ENCODE results near the gene ATXN10.

The ATXN10 gene

GRCh38 chr22:45872659-45873263 is 201.1 kb downstream of the ATXN10 start:
- Histone ChIP-seq H3K9ac (ENCODE audit: low read length) (no peak overlapping the region), H3K27me3 (ENCODE audit: low read length) (no peaks in the 10 kb centered on the region)
- TF ChIP-seq, protein P1, sequence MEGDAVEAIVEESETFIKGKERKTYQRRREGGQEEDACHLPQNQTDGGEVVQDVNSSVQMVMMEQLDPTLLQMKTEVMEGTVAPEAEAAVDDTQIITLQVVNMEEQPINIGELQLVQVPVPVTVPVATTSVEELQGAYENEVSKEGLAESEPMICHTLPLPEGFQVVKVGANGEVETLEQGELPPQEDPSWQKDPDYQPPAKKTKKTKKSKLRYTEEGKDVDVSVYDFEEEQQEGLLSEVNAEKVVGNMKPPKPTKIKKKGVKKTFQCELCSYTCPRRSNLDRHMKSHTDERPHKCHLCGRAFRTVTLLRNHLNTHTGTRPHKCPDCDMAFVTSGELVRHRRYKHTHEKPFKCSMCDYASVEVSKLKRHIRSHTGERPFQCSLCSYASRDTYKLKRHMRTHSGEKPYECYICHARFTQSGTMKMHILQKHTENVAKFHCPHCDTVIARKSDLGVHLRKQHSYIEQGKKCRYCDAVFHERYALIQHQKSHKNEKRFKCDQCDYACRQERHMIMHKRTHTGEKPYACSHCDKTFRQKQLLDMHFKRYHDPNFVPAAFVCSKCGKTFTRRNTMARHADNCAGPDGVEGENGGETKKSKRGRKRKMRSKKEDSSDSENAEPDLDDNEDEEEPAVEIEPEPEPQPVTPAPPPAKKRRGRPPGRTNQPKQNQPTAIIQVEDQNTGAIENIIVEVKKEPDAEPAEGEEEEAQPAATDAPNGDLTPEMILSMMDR (IDR thresholded peaks at IDR 0.05; ENCODE audit: insufficient read depth, low read length, poor library complexity, severe bottlenecking), result no peak
- TF ChIP-seq EZH2phosphoT487 (conservative IDR thresholded peaks at IDR 0.05; ENCODE audit: low read length), result no peak

GRCh38 chr22:45876136-45877035 is 204.8 kb downstream of the ATXN10 start:
- no peaks in the 10 kb centered on the region for H4K20me1 ChIP-seq (ENCODE audit: low read depth, low read length)
- no peak overlapping the region for H3K4me2 ChIP-seq (ENCODE audit: low read depth, low read length, poor library complexity, severe bottlenecking)
- H3K27me3 ChIP-seq (ENCODE audit: low read length), result no peaks in the 10 kb centered on the region

More at GRCh38 chr22:45872659-45873263, 201.1 kb downstream of the ATXN10 start:
- Histone ChIP-seq H4K20me1 (ENCODE audit: low read depth, low read length) (no peaks in the 10 kb centered on the region), H3K27ac (ENCODE audit: low read depth, low read length) (no peak overlapping the region), H3K9me3 (ENCODE audit: insufficient read depth, low read length) (no peaks in the 10 kb centered on the region), H3K9me2 (replicated peaks; ENCODE audit: insufficient read depth, low read length) (no peaks in the 10 kb centered on the region), H3K36me3 (ENCODE audit: low read length) (no peaks in the 10 kb centered on the region; the same call in 1 of the 2 replicates), H3F3A (ENCODE audit: insufficient read depth) (no peaks in the 10 kb centered on the region), H3K4me3 (ENCODE audit: insufficient read depth, low read length, poor library complexity, severe bottlenecking) (no peak overlapping the region), H3K4me2 (ENCODE audit: low read depth, low read length, poor library complexity, severe bottlenecking) (no peak overlapping the region), H2AFZ (ENCODE audit: low read depth, low read length, severe bottlenecking) (no peak overlapping the region), H3K79me2 (ENCODE audit: insufficient read depth, low read length) (no peaks in the 10 kb centered on the region)

GRCh38 chr22:45877036-45877380 is 205.4 kb downstream of the ATXN10 start:
- TF ChIP-seq, protein P1 (IDR thresholded peaks at IDR 0.05; ENCODE audit: insufficient read depth, low read length, poor library complexity, severe bottlenecking), result no peak
- TF ChIP-seq EZH2phosphoT487 (conservative IDR thresholded peaks at IDR 0.05; ENCODE audit: low read length), result no peak
- no peak overlapping the region for H2AFZ ChIP-seq (ENCODE audit: low read depth, low read length, severe bottlenecking)

More at GRCh38 chr22:45876136-45877035, 204.8 kb downstream of the ATXN10 start:
- H3K4me3 ChIP-seq (ENCODE audit: insufficient read depth, low read length, poor library complexity, severe bottlenecking), result no peak overlapping the region
- H3K9ac ChIP-seq (ENCODE audit: low read length), result no peak overlapping the region
- H3K9me2 ChIP-seq (replicated peaks; ENCODE audit: insufficient read depth, low read length), result no peaks in the 10 kb centered on the region
- no peaks in the 10 kb centered on the region for H3K79me2 ChIP-seq (ENCODE audit: insufficient read depth, low read length)
- no peaks in the 10 kb centered on the region for H3F3A ChIP-seq (ENCODE audit: insufficient read depth)
- no peak overlapping the region for H2AFZ ChIP-seq (ENCODE audit: low read depth, low read length, severe bottlenecking)
- TF ChIP-seq, protein P1 (IDR thresholded peaks at IDR 0.05; ENCODE audit: insufficient read depth, low read length, poor library complexity, severe bottlenecking), result no peak
- TF ChIP-seq EZH2phosphoT487 (conservative IDR thresholded peaks at IDR 0.05; ENCODE audit: low read length), result no peak
- H3K9me3 ChIP-seq (ENCODE audit: insufficient read depth, low read length), result no peaks in the 10 kb centered on the region
- H3K27ac ChIP-seq (ENCODE audit: low read depth, low read length), result no peak overlapping the region
- H3K36me3 ChIP-seq (ENCODE audit: low read length), result no peaks in the 10 kb centered on the region; the same call in 1 of the 2 replicates

More at GRCh38 chr22:45877036-45877380, 205.4 kb downstream of the ATXN10 start:
- no peaks in the 10 kb centered on the region for H3K27me3 ChIP-seq (ENCODE audit: low read length)
- no peak overlapping the region for H3K9ac ChIP-seq (ENCODE audit: low read length)
- no peaks in the 10 kb centered on the region for H3K9me2 ChIP-seq (replicated peaks; ENCODE audit: insufficient read depth, low read length)
- H4K20me1 ChIP-seq (ENCODE audit: low read depth, low read length), result no peaks in the 10 kb centered on the region
- H3K36me3 ChIP-seq (ENCODE audit: low read length), result no peaks in the 10 kb centered on the region; the same call in 1 of the 2 replicates
- H3K27ac ChIP-seq (ENCODE audit: low read depth, low read length), result no peak overlapping the region
- no peaks in the 10 kb centered on the region for H3K9me3 ChIP-seq (ENCODE audit: insufficient read depth, low read length)
- H3K4me3 ChIP-seq (ENCODE audit: insufficient read depth, low read length, poor library complexity, severe bottlenecking), result no peak overlapping the region
- no peaks in the 10 kb centered on the region for H3K79me2 ChIP-seq (ENCODE audit: insufficient read depth, low read length)
- H3F3A ChIP-seq (ENCODE audit: insufficient read depth), result no peaks in the 10 kb centered on the region
- no peak overlapping the region for H3K4me2 ChIP-seq (ENCODE audit: low read depth, low read length, poor library complexity, severe bottlenecking)
